ENCODE data around the gene PSPH. TPM values are rescaled to one million over a fixed set of nuclear protein-coding genes. Genes with fewer than 3 reads are reported as not detected.
"Not testable (repeated sequence)": the region's sequence is repeated elsewhere in the genome, so short reads cannot be mapped to it uniquely, and the experiment has no call there.

Gene PSPH
- total RNA-seq, 1 donor from 2014 or later = 51.6 TPM

DNA sequence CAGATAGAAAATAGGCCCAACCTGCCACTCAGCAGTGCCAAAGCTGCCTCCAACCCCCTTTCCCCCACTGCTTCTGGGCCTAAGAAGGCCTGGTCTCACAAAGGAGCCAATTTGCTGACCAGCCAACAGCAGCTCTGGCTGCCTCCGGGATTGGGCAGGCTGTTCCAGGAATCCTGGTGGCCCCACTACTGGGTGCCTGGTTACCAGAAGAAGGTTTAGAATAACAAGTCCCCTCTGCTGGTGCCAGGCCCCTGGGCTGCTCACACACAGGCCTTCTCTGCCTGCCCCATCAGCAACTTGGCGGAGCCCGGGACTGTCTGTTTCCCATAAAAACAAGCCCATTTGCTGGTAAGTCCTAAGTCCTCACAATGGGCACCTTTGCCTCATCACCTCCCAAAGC is 40.3 kb upstream of the PSPH start:
- TF ChIP-seq, protein P1, sequence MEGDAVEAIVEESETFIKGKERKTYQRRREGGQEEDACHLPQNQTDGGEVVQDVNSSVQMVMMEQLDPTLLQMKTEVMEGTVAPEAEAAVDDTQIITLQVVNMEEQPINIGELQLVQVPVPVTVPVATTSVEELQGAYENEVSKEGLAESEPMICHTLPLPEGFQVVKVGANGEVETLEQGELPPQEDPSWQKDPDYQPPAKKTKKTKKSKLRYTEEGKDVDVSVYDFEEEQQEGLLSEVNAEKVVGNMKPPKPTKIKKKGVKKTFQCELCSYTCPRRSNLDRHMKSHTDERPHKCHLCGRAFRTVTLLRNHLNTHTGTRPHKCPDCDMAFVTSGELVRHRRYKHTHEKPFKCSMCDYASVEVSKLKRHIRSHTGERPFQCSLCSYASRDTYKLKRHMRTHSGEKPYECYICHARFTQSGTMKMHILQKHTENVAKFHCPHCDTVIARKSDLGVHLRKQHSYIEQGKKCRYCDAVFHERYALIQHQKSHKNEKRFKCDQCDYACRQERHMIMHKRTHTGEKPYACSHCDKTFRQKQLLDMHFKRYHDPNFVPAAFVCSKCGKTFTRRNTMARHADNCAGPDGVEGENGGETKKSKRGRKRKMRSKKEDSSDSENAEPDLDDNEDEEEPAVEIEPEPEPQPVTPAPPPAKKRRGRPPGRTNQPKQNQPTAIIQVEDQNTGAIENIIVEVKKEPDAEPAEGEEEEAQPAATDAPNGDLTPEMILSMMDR (IDR thresholded peaks at IDR 0.05; ENCODE audit: partially characterized antibody, unreplicated experiment) = no peak
- no peaks in the 10 kb centered on the region for H3K4me1 Mint-ChIP-seq (ENCODE audit: low read depth, unreplicated experiment)
- no peak overlapping the region for H3K27ac Mint-ChIP-seq (ENCODE audit: unreplicated experiment)
- no peaks in the 10 kb centered on the region for H3K27me3 Mint-ChIP-seq (ENCODE audit: unreplicated experiment)
- H3K9me3 Mint-ChIP-seq (ENCODE audit: unreplicated experiment) = peaks cover 5% of the 10 kb centered on the region
- no peaks in the 10 kb centered on the region for H3K36me3 Mint-ChIP-seq (ENCODE audit: unreplicated experiment)
- no peak for DNase-seq
- H3K4me3 Mint-ChIP-seq (ENCODE audit: unreplicated experiment) = no peak overlapping the region

DNA sequence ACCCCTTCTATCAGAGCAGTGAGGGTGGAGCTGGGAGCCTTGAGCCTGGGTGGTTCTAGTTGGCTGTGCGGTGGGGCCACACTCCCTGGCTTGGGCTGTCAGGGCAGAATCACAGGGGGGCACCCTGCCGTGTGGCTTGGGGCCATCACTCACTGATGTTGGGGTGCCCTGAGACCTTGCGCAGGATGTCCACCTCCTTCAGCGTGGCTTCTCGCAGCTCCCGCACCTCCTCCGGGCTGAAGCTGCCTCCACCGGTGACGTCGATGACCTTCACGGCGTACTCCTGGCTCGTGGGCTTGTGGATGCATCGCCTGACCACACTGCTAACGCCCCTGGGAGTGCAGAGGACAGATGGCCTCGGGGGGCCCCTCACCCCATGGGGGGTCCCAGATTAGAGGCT is 36.2 kb upstream of the PSPH start:
- Mint-ChIP-seq H3K4me1 (ENCODE audit: low read depth, unreplicated experiment) (no peaks in the 10 kb centered on the region), H3K9me3 (ENCODE audit: unreplicated experiment) (peaks cover 4% of the 10 kb centered on the region), H3K27me3 (ENCODE audit: unreplicated experiment) (no peaks in the 10 kb centered on the region), H3K27ac (ENCODE audit: unreplicated experiment) (no peak overlapping the region), H3K4me3 (ENCODE audit: unreplicated experiment) (no peak overlapping the region), H3K36me3 (ENCODE audit: unreplicated experiment) (no peaks in the 10 kb centered on the region)
- TF ChIP-seq, protein P1 (IDR thresholded peaks at IDR 0.05; ENCODE audit: partially characterized antibody, unreplicated experiment) = no peak
- DNase-seq = no peak

DNA sequence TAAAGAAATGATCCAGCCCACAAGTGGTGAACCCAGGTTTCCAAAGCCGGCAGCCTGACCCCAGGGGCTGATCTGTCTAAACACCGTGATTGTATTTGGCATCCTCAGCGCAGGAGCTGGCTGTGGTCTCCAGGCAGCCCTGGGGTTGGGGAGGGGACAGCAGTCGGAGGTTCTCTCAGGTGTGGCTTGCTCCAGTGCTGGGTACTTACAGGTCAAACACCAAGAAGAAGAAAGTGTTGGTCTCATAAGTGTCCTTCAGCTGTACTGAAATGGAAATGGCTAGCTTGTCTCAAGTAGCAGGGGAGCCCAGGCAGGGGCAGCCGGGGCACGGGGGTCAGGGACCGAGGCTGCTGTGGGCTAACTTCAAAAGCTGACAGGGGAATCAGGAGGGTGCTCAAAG is 35.5 kb upstream of the PSPH start:
- no peak overlapping the region for H3K27ac Mint-ChIP-seq (ENCODE audit: unreplicated experiment)
- H3K4me3 Mint-ChIP-seq (ENCODE audit: unreplicated experiment) = no peak overlapping the region
- H3K4me1 Mint-ChIP-seq (ENCODE audit: low read depth, unreplicated experiment) = no peaks in the 10 kb centered on the region
- H3K27me3 Mint-ChIP-seq (ENCODE audit: unreplicated experiment) = no peaks in the 10 kb centered on the region
- DNase-seq = no peak
- no peaks in the 10 kb centered on the region for H3K36me3 Mint-ChIP-seq (ENCODE audit: unreplicated experiment)
- TF ChIP-seq, protein P1 (IDR thresholded peaks at IDR 0.05; ENCODE audit: partially characterized antibody, unreplicated experiment) = no peak
- peaks cover 4% of the 10 kb centered on the region for H3K9me3 Mint-ChIP-seq (ENCODE audit: unreplicated experiment)

DNA sequence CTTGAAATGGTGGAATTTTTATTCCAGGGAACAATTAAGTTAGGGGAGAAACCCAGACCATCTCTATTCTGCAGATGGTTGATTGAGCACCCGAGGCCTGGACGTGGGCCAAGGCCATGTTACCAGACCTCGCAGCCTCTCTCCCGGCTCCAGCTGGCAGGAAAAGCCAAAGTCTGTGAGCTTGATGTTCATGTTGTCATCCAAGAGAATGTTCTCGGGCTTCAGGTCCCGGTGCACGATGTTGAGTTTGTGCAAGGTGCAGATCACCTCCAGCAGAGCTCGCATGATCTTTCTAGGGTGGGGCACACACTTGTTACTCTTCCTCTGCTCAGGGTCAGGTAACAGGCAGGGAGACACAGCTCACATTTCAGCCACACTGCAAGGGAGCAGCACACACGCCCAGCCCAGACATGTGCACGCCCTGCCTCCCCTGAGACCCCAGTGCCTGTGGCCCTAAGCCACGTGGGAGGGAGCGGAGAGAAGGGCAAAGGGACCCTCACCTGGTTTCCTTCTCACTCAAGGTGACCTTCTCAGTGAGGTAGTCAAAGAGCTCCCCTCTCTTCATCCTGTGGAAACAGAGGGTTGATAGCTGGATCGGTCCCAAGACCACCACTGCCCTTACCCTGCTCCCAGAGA is 32.0 kb upstream of the PSPH start:
- no peaks in the 10 kb centered on the region for H3K36me3 Mint-ChIP-seq (ENCODE audit: unreplicated experiment)
- TF ChIP-seq, protein P1 (IDR thresholded peaks at IDR 0.05; ENCODE audit: partially characterized antibody, unreplicated experiment) = no peak
- H3K27me3 Mint-ChIP-seq (ENCODE audit: unreplicated experiment) = peaks cover 3% of the 10 kb centered on the region
- H3K4me3 Mint-ChIP-seq (ENCODE audit: unreplicated experiment) = no peak overlapping the region
- H3K9me3 Mint-ChIP-seq (ENCODE audit: unreplicated experiment) = peaks cover 2% of the 10 kb centered on the region
- no peaks in the 10 kb centered on the region for H3K4me1 Mint-ChIP-seq (ENCODE audit: low read depth, unreplicated experiment)
- no peak overlapping the region for H3K27ac Mint-ChIP-seq (ENCODE audit: unreplicated experiment)
- DNase-seq = no peak

DNA sequence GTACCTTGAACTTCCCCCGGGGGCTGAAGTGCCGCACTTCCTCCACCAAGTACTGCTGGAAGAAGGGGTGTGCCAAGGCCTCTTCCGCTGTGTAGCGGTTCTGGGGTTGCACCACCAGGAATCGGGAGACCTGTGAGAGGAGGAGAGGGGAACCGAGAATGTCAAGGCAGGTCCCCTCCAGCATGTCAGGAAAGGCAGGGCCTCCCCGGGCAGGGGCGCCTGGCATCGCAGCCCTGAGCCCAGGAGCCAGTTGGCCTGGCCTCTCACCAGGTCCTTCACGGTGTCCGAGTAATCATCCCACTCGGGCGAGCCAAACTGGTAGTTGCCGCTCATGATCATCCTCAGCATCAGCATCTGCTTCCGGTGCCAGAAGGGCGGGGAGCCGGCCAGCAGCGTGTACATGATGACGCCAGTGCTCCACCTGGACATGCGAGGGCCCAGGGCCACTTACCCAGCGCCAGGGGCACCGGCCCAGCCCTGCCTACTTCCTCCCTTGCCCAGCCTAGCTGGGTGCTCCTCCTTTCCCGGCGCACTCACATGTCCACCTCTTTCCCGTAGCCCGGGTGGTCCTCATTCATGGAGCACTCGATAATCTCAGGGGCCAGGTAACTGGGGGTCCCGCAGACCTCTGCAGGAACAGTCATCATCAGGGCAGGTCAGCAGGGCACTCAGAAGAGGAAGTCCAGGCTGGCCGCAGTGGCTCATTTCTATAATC is 30.5 kb upstream of the PSPH start:
- H3K36me3 Mint-ChIP-seq (ENCODE audit: unreplicated experiment) = no peaks in the 10 kb centered on the region
- DNase-seq = no peak
- TF ChIP-seq, protein P1 (IDR thresholded peaks at IDR 0.05; ENCODE audit: partially characterized antibody, unreplicated experiment) = no peak
- H3K27ac Mint-ChIP-seq (ENCODE audit: unreplicated experiment) = no peak overlapping the region
- H3K27me3 Mint-ChIP-seq (ENCODE audit: unreplicated experiment) = peaks cover 3% of the 10 kb centered on the region
- no peaks in the 10 kb centered on the region for H3K4me1 Mint-ChIP-seq (ENCODE audit: low read depth, unreplicated experiment)
- peaks cover 2% of the 10 kb centered on the region for H3K9me3 Mint-ChIP-seq (ENCODE audit: unreplicated experiment)
- no peak overlapping the region for H3K4me3 Mint-ChIP-seq (ENCODE audit: unreplicated experiment)

DNA sequence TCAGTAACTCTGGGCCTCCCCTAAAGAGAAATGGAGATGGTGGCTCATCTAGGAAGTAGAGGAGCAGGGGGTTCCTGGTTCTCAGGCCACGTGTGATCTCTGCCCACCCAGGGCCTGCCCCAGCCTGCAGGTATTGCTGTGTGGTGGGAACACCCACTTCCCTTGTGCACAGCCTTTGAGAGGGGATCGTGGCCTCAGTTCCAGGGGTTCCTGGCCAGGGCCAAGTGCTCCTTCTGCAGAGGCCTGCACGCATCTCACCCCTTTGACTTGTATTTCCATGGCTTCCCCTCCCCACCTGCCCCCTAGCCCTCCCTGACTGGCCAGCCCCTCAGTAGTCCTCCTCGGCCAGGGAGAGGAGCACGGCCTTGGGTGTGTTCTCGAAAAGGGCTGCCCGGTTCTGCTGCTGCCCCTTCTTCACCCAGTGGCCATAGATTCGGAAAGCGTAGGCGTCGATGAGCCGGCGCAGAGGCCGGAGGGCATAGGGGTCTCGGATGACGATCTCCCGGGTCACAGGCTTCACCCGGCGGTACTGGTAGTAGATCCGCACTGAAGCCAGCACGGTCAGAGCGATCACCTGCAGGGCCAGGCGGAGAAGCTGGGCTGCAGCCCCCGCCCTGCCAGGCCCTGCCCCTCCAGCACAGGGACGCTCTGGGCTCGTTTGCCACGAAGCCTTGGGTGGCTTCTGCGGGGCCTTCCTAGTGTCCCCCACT is 29.6 kb upstream of the PSPH start:
- not testable (repeated sequence) for H3K27ac Mint-ChIP-seq (ENCODE audit: unreplicated experiment); H3K4me3 Mint-ChIP-seq (ENCODE audit: unreplicated experiment); H3K4me1 Mint-ChIP-seq (ENCODE audit: low read depth, unreplicated experiment); H3K9me3 Mint-ChIP-seq (ENCODE audit: unreplicated experiment); DNase-seq; H3K27me3 Mint-ChIP-seq (ENCODE audit: unreplicated experiment); H3K36me3 Mint-ChIP-seq (ENCODE audit: unreplicated experiment)
